NCI-H1105 (cell line): ENCODE results near the gene ANO7.
"Not testable (repeated sequence)": the region's sequence is repeated elsewhere in the genome, so short reads cannot be mapped to it uniquely, and the experiment has no call there.

Experiments
- DNase-seq: peaks from one replicate; lab custom pipeline; 2025; lab: John Stamatoyannopoulos, UW

Gene ANO7

GRCh38 chr2:241191081-241191480 lies 2.6 kb downstream of the ANO7 start:
- no peak for DNase-seq

DNA sequence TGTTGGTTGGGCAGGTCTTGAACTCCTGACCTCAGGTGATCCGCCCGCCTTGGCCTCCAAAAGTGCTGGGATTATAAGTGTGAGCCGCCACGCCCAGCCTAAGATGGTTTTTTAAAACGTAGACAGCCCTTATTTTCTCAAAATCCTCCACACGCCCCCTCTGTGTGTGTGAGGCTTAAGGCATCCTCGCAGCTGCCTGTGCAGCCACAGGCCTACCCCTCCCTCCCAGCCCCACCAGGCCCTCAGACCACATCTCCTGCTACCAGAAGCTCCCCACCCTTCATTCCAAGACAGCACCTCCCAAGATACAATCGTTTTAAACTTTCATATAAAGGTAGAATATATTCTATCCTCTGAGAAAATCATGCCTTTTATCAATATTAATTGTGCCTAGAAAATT lies 4.8 kb downstream of the ANO7 start:
- no peak for DNase-seq

GRCh38 chr2:241194811-241195210 lies 6.3 kb downstream of the ANO7 start:
- DNase-seq, result no peak

GRCh38 chr2:241195506-241196130 lies 7.1 kb downstream of the ANO7 start:
- DNase-seq, result no peak

- not testable (repeated sequence) for DNase-seq
Observed at GRCh38 chr2:241197246-241197645, 8.8 kb downstream of the ANO7 start.

- no peak for DNase-seq
Observed at GRCh38 chr2:241197947-241198346, 9.5 kb downstream of the ANO7 start.

GRCh38 chr2:241198381-241199279 lies 10.2 kb downstream of the ANO7 start:
- DNase-seq, result no peak

DNA sequence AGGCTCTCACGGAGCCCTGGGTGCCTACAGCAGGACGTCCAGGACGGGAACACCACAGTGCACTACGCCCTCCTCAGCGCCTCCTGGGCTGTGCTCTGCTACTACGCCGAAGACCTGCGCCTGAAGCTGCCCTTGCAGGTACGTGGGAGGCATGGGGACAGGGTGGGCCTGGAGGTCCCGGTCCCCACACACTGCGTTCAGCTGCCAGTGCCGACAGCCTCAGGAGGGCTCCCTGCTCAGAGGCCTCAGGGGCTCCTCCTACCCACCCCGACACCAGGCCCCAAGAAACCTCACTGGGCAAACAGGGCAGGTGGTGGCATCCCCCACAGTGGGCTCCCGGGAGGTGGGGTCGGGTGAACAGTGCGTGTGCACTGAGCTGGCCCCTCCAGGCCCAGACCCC lies 10.8 kb downstream of the ANO7 start:
- DNase-seq, result no peak

GRCh38 chr2:241199897-241200821 lies 11.7 kb downstream of the ANO7 start:
- no peak for DNase-seq

DNA sequence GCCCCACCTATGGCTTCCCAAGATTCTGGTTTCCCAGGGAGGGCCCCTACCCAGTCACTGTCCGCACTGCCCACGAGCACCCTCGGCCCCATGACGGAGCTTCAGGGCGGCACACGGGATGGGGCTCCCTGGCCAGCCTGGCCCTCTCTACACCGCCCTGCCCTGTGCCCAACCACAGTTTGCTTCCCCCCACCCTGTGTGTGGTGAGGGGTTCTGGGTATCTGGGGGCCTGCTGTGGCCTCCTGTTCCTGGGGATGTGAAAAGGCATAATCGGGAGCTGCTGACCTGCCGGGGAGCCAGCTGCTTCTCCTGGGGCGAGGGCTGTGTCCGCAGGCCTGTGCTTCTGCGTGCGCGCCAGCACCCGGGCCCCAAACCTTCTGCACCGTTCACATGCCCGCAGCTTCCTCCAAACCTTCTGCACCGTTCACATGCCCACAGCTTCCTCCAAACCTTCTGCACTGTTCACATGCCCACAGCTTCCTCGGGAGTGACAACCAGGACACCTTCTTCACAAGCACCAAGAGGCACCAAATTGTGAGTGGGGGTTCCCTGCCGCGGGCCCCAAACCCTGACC lies 12.4 kb downstream of the ANO7 start:
- DNase-seq, result no peak

GRCh38 chr2:241201445-241202267 lies 13.2 kb downstream of the ANO7 start:
- no peak for DNase-seq

DNA sequence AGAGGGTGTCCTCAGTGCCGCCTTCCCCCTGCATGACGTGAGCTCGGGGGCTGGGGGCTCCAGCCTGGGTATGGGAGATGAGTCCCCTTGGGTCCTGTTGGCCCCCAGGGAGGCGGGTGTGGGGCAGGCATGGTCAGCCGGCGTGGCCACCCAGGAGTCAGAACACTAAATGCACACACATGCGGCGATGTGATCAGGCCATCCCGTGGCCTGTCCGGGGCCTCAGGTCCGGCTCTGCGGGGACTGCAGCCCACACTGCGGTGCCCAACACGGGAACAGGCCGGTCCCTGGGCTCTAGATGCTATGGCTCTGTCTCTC lies 13.8 kb downstream of the ANO7 start:
- DNase-seq, result no peak

GRCh38 chr2:241202681-241203080 lies 14.2 kb downstream of the ANO7 start:
- no peak for DNase-seq

DNA sequence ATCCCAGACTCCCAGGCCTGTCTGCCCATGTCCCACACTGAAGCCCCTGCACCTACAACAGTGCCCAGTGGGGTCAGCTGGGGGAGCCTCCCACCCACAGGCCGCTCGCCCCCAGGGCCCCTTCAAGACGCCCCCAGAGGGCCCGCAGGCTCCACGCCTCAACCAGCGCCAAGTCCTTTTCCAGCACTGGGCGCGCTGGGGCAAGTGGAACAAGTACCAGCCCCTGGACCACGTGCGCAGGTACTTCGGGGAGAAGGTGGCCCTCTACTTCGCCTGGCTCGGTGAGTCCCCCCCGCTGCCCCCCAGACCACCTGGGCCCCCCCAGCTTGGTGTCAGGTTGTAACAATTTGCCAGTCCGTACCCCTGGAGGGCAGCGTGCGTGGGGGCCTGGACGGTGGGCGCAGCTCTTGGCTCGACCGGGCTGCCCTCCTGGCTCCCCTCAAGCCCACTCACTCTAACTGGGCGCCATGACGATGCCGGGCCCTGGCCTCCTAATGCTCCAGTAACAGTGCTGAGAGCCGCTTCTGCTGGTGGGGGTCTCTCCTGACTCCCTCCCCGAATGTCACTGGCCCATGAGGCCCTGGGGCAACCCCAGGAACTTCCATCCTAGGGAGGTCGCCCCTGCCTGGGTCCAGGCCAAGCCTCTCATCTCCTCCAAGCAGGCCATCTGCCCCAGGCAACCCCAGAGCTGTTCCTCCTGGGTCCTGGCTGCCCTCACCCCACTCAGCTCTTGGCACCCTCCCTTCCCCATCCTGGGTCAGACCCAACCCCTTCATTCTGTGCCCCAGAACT lies 14.9 kb downstream of the ANO7 start:
- DNase-seq, result no peak

GRCh38 chr2:241204010-241204384 lies 15.5 kb downstream of the ANO7 start:
- no peak for DNase-seq

- DNase-seq, result no peak
Observed at GRCh38 chr2:241204490-241204889, 16.0 kb downstream of the ANO7 start.

GRCh38 chr2:241205086-241205485 lies 16.6 kb downstream of the ANO7 start:
- no peak for DNase-seq

DNA sequence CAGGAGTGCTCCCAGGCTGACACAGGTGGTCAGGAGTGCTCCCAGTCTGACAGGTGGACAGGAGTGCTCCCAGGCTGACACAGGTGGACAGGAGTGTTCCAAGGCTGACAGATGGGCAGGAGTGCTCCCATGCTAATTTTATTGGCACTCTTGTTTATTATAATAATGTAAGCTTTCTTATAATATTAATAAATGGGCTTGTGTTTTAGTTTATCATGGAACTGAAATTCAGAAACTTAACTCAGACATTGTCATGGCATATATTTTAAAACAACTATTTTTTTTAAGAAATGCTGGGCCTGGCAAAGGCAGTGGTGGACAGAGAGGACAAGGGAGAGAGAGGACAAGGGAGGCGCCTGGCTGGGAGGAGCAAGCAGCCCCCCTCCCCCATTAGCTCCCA lies 18.7 kb downstream of the ANO7 start:
- DNase-seq, result no peak

GRCh38 chr2:241207641-241208040 lies 19.2 kb downstream of the ANO7 start:
- no peak for DNase-seq

DNA sequence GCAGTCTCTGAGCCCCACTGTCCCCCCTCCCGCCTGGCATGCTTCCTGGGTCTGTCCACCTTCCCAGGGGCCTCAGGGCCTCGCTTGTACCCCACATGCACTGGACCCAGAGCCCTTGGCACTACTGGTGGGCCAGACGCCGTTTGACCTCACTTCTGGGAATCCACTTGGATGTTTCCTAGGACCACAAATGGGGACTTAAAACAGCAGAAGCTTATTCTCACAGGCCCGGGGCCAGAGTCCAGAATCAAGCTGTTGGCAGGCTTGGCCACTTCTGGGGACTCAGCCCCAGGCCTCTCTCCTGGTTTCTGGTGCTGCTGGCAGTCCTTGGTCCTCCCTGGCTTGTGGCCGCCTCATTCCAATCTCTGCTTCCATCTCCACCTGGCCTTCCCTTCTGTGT lies 19.6 kb downstream of the ANO7 start:
- DNase-seq, result no peak

DNA sequence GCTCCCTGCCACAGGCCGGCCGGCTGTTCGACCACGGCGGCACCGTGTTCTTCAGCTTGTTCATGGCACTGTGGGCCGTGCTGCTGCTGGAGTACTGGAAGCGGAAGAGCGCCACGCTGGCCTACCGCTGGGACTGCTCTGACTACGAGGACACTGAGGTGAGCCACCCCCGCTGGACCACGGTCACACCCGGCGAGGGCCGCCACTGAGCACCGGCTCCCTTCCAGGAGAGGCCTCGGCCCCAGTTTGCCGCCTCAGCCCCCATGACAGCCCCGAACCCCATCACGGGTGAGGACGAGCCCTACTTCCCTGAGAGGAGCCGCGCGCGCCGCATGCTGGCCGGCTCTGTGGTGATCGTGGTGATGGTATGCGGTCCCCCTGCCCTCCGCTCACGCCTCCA lies 20.8 kb downstream of the ANO7 start:
- no peak for DNase-seq
